ENCODE data around the gene CXCL8. TPM values are rescaled to one million over a fixed set of nuclear protein-coding genes. Genes with fewer than 3 reads are reported as not detected.
A peak's percentile ranks its signal among the peaks of the same experiment; 100 is the strongest.

CXCL8 gene
- total RNA-seq, 1 experiment from 2014 or later = 477 TPM

DNA sequence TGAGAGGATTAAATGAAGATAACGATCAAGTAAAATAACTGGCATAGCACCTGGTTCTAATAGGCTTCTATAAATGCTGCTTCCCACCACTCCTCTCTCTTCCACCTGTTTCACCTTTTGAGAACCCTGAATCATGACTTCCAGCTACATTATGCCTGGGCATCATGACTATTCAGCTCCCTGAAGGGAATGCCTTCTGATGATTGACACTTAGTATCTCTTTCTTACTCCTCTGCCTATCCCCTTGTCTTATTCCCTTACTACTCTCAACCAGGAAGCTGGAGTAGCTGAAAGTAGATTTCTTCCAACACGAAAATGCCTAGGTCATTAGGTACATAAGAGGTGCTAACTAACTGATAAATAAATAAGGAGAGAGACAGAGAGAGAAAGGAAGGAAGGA, 24.7 kb upstream of the CXCL8 start:
- no peaks in the 10 kb centered on the region for H3K9me3 ChIP-seq (ENCODE audit: low read length)
- H3K36me3 ChIP-seq (ENCODE audit: low read depth, low read length) = no peaks in the 10 kb centered on the region
- CTCF ChIA-PET = no interaction called here

DNA sequence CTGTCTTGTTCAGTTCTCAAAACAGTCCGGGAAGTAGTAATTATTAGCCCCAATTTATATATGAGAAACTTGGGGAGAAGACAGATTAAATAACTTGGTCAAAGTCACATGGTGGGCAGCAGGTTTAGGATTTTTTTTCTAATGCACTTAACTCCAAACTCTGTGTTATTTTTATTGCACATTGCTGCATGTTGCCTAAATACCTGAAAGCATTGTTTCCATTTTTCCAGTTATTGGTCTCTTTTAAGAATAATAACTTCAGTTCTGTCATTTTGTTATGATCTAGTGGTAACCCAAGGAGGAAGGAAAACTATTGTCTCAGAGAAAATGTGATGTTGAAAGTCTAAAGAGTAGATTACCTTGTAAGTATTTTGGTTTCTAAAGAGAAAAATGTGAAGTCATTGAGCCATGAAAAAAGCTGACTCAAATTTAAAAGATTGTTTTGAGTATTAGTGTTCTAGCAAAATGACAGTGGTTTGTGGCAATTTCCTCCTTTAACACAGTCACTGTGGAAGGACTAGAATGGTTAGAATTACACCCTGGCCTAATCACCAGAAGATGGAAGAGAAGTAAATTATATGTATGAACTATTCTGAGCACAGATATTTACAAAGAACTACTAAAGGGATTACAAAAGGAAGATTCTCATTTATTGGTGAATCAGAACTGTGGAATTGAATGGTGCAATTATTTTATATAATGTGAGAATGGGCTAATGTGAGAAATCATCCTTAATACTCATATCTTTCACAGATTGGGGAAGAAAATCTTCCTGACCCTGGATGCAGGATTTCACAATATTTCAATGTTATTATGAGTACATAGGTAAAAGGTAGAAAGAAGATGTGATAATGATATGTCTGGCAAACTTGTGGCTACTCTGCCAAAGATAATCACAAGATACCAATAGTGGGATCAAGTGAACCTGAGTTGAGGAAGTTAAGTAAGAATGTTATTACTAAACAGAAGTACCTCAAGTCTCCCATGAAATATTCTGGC, 21.7 kb upstream of the CXCL8 start:
- ChIA-PET CTCF (no interaction called here), POLR2A (ENCODE audit: unreplicated experiment) (interaction anchor here (0.7 kb wide), 1 partner anchor 20 kb away, joined by 3 read pairs; no protein-coding TSS in a partner anchor)
- DNase-seq (peak; percentile 72), ATAC-seq (no peak)
- no peaks in the 10 kb centered on the region for H3K9me3 ChIP-seq (ENCODE audit: low read length)
- H3K36me3 ChIP-seq (ENCODE audit: low read depth, low read length) = no peaks in the 10 kb centered on the region
- peaks cover 22% of the 10 kb centered on the region for H3F3A ChIP-seq (ENCODE audit: low read length, unreplicated experiment)
- BruUV-seq (replicated peaks) = no TSS peak
- no peaks in the 10 kb centered on the region for H3K9me2 ChIP-seq (replicated peaks; ENCODE audit: low read length)
- no peaks in the 10 kb centered on the region for H3K79me2 ChIP-seq (ENCODE audit: low read length)
- peak overlapping the region; percentile 97 for H3K27ac ChIP-seq (ENCODE audit: low read length)
- H3K4me1 ChIP-seq (ENCODE audit: insufficient read depth, low read length) = peaks cover 73% of the 10 kb centered on the region
- intact Hi-C loops (cut with micrococcal nuclease) = loop anchor here (1.0 kb wide), 1 partner anchor 10 kb away; no protein-coding TSS in a partner anchor
- no peaks in the 10 kb centered on the region for H3K27me3 ChIP-seq (ENCODE audit: low read length)
- H3K4me3 ChIP-seq (ENCODE audit: low read length) = no peak overlapping the region
- H3K4me2 ChIP-seq (ENCODE audit: low read length) = 0 out of 2 replicates have a peak overlapping the region, but pooled peaks have one; percentile 3
- H4K20me1 ChIP-seq (ENCODE audit: low read length) = no peaks in the 10 kb centered on the region
- peak overlapping the region; percentile 21 for H3K9ac ChIP-seq (ENCODE audit: low read length)
- TF ChIP-seq EZH2phosphoT487 (IDR thresholded peaks at IDR 0.05; ENCODE audit: borderline replicate concordance, low read length) (no peak), EZH2 (IDR thresholded peaks at IDR 0.05; ENCODE audit: low read length, unreplicated experiment) (no peak)
- TF ChIP-seq, protein P1, sequence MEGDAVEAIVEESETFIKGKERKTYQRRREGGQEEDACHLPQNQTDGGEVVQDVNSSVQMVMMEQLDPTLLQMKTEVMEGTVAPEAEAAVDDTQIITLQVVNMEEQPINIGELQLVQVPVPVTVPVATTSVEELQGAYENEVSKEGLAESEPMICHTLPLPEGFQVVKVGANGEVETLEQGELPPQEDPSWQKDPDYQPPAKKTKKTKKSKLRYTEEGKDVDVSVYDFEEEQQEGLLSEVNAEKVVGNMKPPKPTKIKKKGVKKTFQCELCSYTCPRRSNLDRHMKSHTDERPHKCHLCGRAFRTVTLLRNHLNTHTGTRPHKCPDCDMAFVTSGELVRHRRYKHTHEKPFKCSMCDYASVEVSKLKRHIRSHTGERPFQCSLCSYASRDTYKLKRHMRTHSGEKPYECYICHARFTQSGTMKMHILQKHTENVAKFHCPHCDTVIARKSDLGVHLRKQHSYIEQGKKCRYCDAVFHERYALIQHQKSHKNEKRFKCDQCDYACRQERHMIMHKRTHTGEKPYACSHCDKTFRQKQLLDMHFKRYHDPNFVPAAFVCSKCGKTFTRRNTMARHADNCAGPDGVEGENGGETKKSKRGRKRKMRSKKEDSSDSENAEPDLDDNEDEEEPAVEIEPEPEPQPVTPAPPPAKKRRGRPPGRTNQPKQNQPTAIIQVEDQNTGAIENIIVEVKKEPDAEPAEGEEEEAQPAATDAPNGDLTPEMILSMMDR (conservative IDR thresholded peaks at IDR 0.05; ENCODE audit: low read depth, low read length) = no peak
- H2AFZ ChIP-seq (ENCODE audit: low read length) = 0 out of 2 replicates have a peak overlapping the region, but pooled peaks have one; percentile 1

More for the DNA sequence above, 24.7 kb upstream of the CXCL8 start:
- no TSS peak for BruUV-seq (replicated peaks)
- H3F3A ChIP-seq (ENCODE audit: low read length, unreplicated experiment) = peaks cover 8% of the 10 kb centered on the region
- TF ChIP-seq EZH2phosphoT487 (IDR thresholded peaks at IDR 0.05; ENCODE audit: borderline replicate concordance, low read length) = no peak
- TF ChIP-seq, protein P1 (conservative IDR thresholded peaks at IDR 0.05; ENCODE audit: low read depth, low read length) = no peak
- no peak for TF ChIP-seq EZH2 (IDR thresholded peaks at IDR 0.05; ENCODE audit: low read length, unreplicated experiment)
- H3K9me2 ChIP-seq (replicated peaks; ENCODE audit: low read length) = no peaks in the 10 kb centered on the region
- H3K9ac ChIP-seq (ENCODE audit: low read length) = no peak overlapping the region; the same call in 1 of the 2 replicates
- H3K27me3 ChIP-seq (ENCODE audit: low read length) = no peaks in the 10 kb centered on the region
- H2AFZ ChIP-seq (ENCODE audit: low read length) = no peak overlapping the region
- H3K27ac ChIP-seq (ENCODE audit: low read length) = peak overlapping the region; percentile 23
- peak; percentile 42 for DNase-seq
- peaks cover 50% of the 10 kb centered on the region for H3K4me1 ChIP-seq (ENCODE audit: insufficient read depth, low read length)
- H4K20me1 ChIP-seq (ENCODE audit: low read length) = no peaks in the 10 kb centered on the region
- POLR2A ChIA-PET (ENCODE audit: unreplicated experiment) = interaction anchor here (0.6 kb wide), 2 partner anchors 20 to 38 kb away, joined by 5 to 7 read pairs; no protein-coding TSS in a partner anchor
- no peaks in the 10 kb centered on the region for H3K79me2 ChIP-seq (ENCODE audit: low read length)
- ATAC-seq = peak; percentile 29; the same call in 1 of the 2 replicates
- no peak overlapping the region for H3K4me2 ChIP-seq (ENCODE audit: low read length)
- intact Hi-C loops (cut with micrococcal nuclease) = no loop called here
- no peak overlapping the region for H3K4me3 ChIP-seq (ENCODE audit: low read length)
